Measurements from ENCODE around the gene MBD3L2.
"Not testable (repeated sequence)": the region's sequence is repeated elsewhere in the genome, so short reads cannot be mapped to it uniquely, and the experiment has no call there.

GRCh38 chr19:7055679-7056078 lies 6.6 kb downstream of the MBD3L2 start:
- TF ChIP-seq CTCF (conservative IDR thresholded peaks at IDR 0.05; ENCODE audit: low read length); EZH2phosphoT487 (IDR thresholded peaks at IDR 0.05; ENCODE audit: borderline replicate concordance): not testable (repeated sequence)

Measured in Loucy (cell line).